ENCODE measurements around the gene TMEM222. TPM values are rescaled to one million over a fixed set of nuclear protein-coding genes. Genes with fewer than 3 reads are reported as not detected.

The TMEM222 gene
- total and polyA plus RNA-seq, 7 experiments from 2014 or later, result 23.7 to 66.1 (median 43.3) TPM

DNA sequence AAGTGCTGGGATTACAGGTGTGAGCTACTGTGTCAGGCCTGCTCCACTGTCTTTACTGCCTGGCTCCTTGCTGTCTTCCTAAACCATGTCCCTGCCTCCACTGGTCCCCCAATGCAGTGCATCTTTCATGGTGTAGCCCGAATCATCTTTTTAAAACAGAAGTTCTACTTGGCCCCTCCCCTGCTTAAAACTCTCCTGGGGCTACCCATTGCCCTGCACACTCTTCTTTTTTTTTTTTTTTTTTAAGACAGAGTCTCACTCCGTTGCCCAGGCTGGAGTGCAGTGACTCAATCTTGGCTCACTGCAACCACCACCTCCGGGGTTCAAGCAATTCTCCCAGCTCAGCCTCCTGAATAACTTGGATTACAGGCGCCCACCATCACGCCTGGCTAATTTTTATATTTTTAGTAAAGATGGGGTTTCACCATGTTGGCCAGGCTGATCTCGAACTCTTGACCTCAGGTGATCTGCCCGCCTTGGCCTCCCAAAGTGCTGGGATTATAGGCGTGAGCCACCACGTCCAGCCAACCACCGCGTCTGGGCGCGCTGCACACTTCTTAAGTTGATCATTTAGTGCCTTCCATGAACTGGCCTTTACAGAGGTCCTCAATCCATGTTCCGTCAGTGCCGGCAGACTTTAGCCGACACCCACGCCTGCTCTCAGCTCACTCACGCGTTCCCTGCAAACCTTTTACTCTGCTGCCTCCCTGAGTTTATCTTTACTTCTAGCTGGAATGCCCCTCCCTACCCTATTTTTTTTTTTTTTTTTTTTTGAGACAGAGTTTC lies 50.3 kb downstream of the TMEM222 start:
- no peak overlapping the region for H3K27ac Mint-ChIP-seq
- POLR2A ChIA-PET, result no interaction called here

DNA sequence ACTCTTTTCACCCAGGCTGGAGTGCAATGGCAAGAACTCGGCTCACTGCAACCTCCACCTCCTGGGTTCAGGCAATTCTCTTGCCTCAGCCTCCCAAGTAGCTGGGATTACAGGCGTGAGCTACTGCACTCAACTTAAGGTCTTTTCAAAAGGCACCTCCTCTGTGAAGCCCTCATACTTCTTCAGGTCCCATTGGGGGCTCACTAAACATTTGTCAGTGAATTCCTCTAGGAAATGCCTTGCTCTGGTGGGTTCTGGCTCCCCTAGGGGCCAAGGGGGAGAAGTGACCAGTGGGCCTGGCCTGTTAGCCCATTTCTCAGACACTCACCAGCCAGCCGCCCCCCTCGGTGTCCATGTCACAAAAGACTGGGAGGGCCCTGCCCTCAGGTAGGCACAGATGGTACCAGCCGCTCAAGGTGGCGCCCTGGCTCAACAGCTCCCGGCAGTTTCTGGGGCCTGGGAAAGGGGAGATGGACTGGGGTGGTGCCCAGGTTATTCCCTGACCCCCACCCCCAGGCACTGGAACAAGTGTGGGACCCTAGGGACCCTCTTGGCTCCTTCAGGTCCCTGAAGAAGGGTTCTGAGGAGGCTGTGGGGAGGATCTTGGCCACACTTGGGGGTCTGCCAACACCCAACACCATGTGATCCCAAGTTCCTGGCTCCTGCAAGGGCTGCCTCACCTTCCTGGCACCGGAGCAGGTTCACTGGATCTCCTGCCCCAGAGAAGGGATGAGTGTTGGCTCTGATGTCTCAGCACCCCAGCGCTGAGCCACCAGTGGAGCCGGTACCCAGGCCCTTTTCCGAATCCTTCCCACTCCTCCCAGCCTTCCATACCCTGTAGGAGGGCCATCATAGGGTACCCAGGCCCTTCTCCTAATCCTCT lies 51.1 kb downstream of the TMEM222 start:
- H3K36me3 Mint-ChIP-seq, result no peaks in the 10 kb centered on the region

More for the DNA sequence above, 50.3 kb downstream of the TMEM222 start:
- DNase-seq (no peak), ATAC-seq (no peak)
- Mint-ChIP-seq H3K9me3 (no peaks in the 10 kb centered on the region), H3K36me3 (no peaks in the 10 kb centered on the region), H3K4me3 (no peak overlapping the region), H3K27me3 (peaks cover 0 to 3% (median 0%) of the 10 kb centered on the region in 5 donors), H3K4me1 (peaks cover 13 to 25% (median 19%) of the 10 kb centered on the region in 7 donors)
- Histone ChIP-seq H3K4me3 (ENCODE audit: low read length) (no peak overlapping the region), H3K9me3 (ENCODE audit: control insufficient read depth in 2 of 3, low read length in 3 of 3) (no peaks in the 10 kb centered on the region), H3K27ac (ENCODE audit: low read depth, low read length) (no peak overlapping the region), H3K4me1 (ENCODE audit: control insufficient read depth in 2 of 2, insufficient read depth in 2 of 2, low read length in 2 of 2) (peaks cover 0 to 4% of the 10 kb centered on the region in 2 donors), H3K27me3 (ENCODE audit: control insufficient read depth in 2 of 2, insufficient read depth in 2 of 2, low read length in 2 of 2) (no peaks in the 10 kb centered on the region), H3K36me3 (ENCODE audit: control insufficient read depth in 2 of 3, insufficient read depth in 3 of 3, low read length in 3 of 3) (no peaks in the 10 kb centered on the region)
- intact Hi-C loops (cut with micrococcal nuclease), result no loop called here
- CTCF ChIA-PET, result interaction anchor here (2.0 to 2.3 kb wide), 2 partner anchors 15 to 40 kb away, joined by 5 to 8 read pairs; no protein-coding TSS in a partner anchor

DNA sequence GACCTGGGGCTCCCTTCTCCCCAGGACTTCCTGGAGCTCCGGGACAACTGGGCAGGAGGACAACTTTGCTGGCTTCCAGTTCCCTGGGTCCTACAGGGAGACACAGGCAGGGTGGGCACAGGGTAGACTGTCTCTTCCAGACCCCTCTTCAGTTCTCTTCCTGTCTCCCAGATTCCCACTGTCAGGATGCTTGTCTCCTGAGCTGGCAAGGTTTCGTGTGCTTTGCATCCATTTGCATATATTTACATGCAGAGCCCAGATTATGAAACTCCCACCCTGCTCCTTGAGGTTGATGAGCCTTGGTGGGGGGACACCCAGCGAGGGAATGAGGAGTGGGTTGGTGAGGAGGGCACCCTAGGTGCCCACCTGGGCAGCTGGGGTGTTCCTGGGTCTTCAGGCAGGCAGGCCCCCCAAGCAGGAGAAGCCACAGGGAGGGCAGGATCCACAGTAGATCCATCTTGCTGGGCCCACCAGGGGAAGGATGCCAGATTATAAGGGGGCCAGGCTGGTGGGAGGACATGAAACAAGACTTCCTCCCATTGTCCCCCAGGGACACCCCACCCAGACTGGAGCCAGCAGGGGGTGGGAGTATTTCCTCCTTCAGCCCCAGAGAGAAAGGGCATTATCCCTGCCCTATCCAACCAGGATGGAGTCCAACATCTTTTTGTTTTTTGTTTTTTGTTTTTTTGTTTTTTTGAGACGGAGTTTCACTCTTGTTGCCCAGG lies 52.6 kb downstream of the TMEM222 start, which contains the start of gene FCN3:
TSS of gene FCN3 (minus strand) at position 463 of the 725 bp plus-strand sequence. CDS start at position 457, 6 bp downstream.
- Histone ChIP-seq H3K4me1 (ENCODE audit: control insufficient read depth in 2 of 2, insufficient read depth in 2 of 2, low read length in 2 of 2) (peaks cover 0 to 3% of the 10 kb centered on the region in 2 donors), H3K36me3 (ENCODE audit: control insufficient read depth in 2 of 3, insufficient read depth in 3 of 3, low read length in 3 of 3) (no peaks in the 10 kb centered on the region), H3K4me3 (ENCODE audit: low read length) (no peak within 1 kb of the TSS), H3K27ac (ENCODE audit: low read depth, low read length) (no peak within 1 kb of the TSS), H3K9me3 (ENCODE audit: control insufficient read depth in 2 of 3, low read length in 3 of 3) (no peaks in the 10 kb centered on the region), H3K27me3 (ENCODE audit: control insufficient read depth in 2 of 2, insufficient read depth in 2 of 2, low read length in 2 of 2) (no peaks in the 10 kb centered on the region)
- DNase-seq, result no peak
- ChIA-PET CTCF (interaction anchor here (0.6 to 0.9 kb wide), 2 partner anchors 16 to 40 kb away, joined by 3 read pairs; no protein-coding TSS in a partner anchor), POLR2A (interaction anchor here (0.6 to 0.7 kb wide), 2 partner anchors 8 to 235 kb away, joined by 3 to 4 read pairs; no protein-coding TSS in a partner anchor)
- Mint-ChIP-seq H3K27ac (peak within 1 kb of the TSS in 2 of 9 donors; percentile 52 to 87), H3K4me1 (peaks cover 4 to 10% (median 8%) of the 10 kb centered on the region in 7 donors), H3K9me3 (no peaks in the 10 kb centered on the region), H3K4me3 (no peak within 1 kb of the TSS), H3K27me3 (peaks cover 0 to 3% (median 0%) of the 10 kb centered on the region in 5 donors), H3K36me3 (no peaks in the 10 kb centered on the region)
- intact Hi-C loops (cut with micrococcal nuclease), result no loop called here
- no peak for ATAC-seq

More for the DNA sequence above, 51.1 kb downstream of the TMEM222 start:
- Histone ChIP-seq H3K27me3 (ENCODE audit: control insufficient read depth in 2 of 2, insufficient read depth in 2 of 2, low read length in 2 of 2) (no peaks in the 10 kb centered on the region), H3K27ac (ENCODE audit: low read depth, low read length) (no peak overlapping the region), H3K4me1 (ENCODE audit: control insufficient read depth in 2 of 2, insufficient read depth in 2 of 2, low read length in 2 of 2) (peaks cover 0 to 4% of the 10 kb centered on the region in 2 donors), H3K9me3 (ENCODE audit: control insufficient read depth in 2 of 3, low read length in 3 of 3) (no peaks in the 10 kb centered on the region), H3K36me3 (ENCODE audit: control insufficient read depth in 2 of 3, insufficient read depth in 3 of 3, low read length in 3 of 3) (no peaks in the 10 kb centered on the region), H3K4me3 (ENCODE audit: low read length) (no peak overlapping the region)
- Mint-ChIP-seq H3K9me3 (no peaks in the 10 kb centered on the region), H3K27me3 (peaks cover 0 to 3% (median 0%) of the 10 kb centered on the region in 5 donors), H3K4me3 (no peak overlapping the region), H3K27ac (peak overlapping the region in 1 of 9 donors; percentile 52), H3K4me1 (peaks cover 13 to 19% (median 14%) of the 10 kb centered on the region in 7 donors)
- DNase-seq, result no peak
- ChIA-PET CTCF (interaction anchor here (2.3 kb wide), 1 partner anchor 16 kb away, joined by 5 read pairs; no protein-coding TSS in a partner anchor), POLR2A (no interaction called here)
- intact Hi-C loops (cut with micrococcal nuclease), result no loop called here
- ATAC-seq, result no peak

DNA sequence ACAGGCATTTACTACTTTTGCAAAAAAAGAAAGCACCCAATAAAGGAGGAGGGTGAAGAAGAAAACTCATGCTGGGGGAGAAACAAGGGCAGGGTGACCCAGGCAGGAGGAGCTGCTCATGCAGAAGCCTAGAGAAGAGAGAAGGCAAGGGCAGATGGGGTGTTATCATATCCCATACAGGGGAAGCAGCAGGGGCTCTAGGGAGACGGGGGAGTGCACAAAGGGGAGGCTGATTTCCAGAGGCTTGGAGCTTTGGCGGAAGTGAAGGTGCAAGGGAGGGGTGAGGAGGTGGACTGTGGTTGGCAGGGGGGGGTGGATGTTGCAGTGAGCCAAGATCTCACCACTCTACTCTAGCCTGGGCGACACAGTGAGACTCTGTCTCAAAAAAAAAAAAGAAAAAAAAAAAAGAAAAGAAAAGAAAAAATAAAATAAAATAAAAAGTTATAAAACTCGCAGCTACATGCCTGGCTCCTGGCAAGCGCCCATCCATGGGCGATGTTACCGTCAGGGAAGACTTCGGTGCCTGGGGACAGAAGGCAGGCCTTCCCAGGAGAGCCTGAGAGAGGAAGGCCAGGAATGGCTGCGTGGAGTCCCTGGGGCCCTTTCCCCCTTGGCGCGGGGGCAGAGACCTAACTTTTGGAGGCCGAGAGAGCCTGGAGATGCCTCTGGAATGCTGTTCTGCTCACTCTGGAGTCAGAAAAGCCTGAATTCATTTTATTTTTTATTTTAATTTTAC lies 56.0 kb downstream of the TMEM222 start:
- Mint-ChIP-seq H3K4me3 (no peak overlapping the region), H3K27ac (no peak overlapping the region), H3K27me3 (peaks cover 0 to 12% (median 0%) of the 10 kb centered on the region in 5 donors), H3K9me3 (no peaks in the 10 kb centered on the region), H3K36me3 (no peaks in the 10 kb centered on the region), H3K4me1 (no peaks in the 10 kb centered on the region)
- no peak for ATAC-seq
- intact Hi-C loops (cut with micrococcal nuclease), result no loop called here
- H3K4me1 ChIP-seq (ENCODE audit: control insufficient read depth in 2 of 2, insufficient read depth in 2 of 2, low read length in 2 of 2), result no peaks in the 10 kb centered on the region
- no peaks in the 10 kb centered on the region for H3K27me3 ChIP-seq (ENCODE audit: control insufficient read depth in 2 of 2, insufficient read depth in 2 of 2, low read length in 2 of 2)
- DNase-seq, result no peak
- no peak overlapping the region for H3K27ac ChIP-seq (ENCODE audit: low read depth, low read length)
- H3K9me3 ChIP-seq (ENCODE audit: control insufficient read depth in 2 of 3, low read length in 3 of 3), result no peaks in the 10 kb centered on the region
- no peak overlapping the region for H3K4me3 ChIP-seq (ENCODE audit: low read length)
- no peaks in the 10 kb centered on the region for H3K36me3 ChIP-seq (ENCODE audit: control insufficient read depth in 2 of 3, insufficient read depth in 3 of 3, low read length in 3 of 3)
- ChIA-PET POLR2A (interaction anchor here (0.9 kb wide), 1 partner anchor 12 kb away, joined by 3 read pairs; no protein-coding TSS in a partner anchor), CTCF (no interaction called here)

DNA sequence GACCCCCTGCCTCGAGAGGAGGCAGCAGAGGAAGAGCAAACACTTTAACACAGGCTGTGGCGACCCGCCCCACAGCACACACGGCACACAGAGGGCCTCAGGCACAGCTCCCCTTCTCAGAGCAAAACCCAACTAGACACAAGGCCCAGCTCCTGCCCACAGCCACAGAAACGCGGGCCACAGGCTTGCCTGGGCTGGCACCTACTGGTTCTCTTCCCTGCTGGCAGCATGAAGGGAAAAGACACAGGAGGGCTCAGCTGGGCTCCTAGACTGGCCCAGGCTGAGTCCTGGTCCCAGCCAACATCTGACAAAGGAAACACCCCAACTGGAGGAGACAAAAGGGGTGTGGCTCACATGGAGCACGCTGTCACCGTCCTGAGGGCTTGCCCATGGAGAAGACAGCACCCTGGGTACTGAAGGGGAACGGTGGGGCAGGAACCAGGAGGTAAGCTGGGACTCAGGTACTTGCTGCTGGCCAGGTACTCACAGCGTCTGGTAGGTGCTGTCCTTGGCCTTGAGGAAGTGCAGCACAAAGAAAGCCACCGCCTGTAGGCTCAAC lies 57.7 kb downstream of the TMEM222 start:
- peaks cover 0 to 5% (median 0%) of the 10 kb centered on the region in 7 donors for H3K4me1 Mint-ChIP-seq
- ChIA-PET CTCF (no interaction called here), POLR2A (no interaction called here)
- DNase-seq (no peak), ATAC-seq (no peak)
- no peak overlapping the region for H3K4me3 ChIP-seq (ENCODE audit: low read length)
- no peaks in the 10 kb centered on the region for H3K9me3 ChIP-seq (ENCODE audit: control insufficient read depth in 2 of 3, low read length in 3 of 3)
- no peak overlapping the region for H3K27ac Mint-ChIP-seq
- no peaks in the 10 kb centered on the region for H3K4me1 ChIP-seq (ENCODE audit: control insufficient read depth in 2 of 2, insufficient read depth in 2 of 2, low read length in 2 of 2)
- no peaks in the 10 kb centered on the region for H3K36me3 ChIP-seq (ENCODE audit: control insufficient read depth in 2 of 3, insufficient read depth in 3 of 3, low read length in 3 of 3)
- peaks cover 0 to 9% (median 0%) of the 10 kb centered on the region in 5 donors for H3K27me3 Mint-ChIP-seq
- no peaks in the 10 kb centered on the region for H3K9me3 Mint-ChIP-seq
- no peaks in the 10 kb centered on the region for H3K27me3 ChIP-seq (ENCODE audit: control insufficient read depth in 2 of 2, insufficient read depth in 2 of 2, low read length in 2 of 2)
- intact Hi-C loops (cut with micrococcal nuclease), result no loop called here
- no peaks in the 10 kb centered on the region for H3K36me3 Mint-ChIP-seq
- no peak overlapping the region for H3K27ac ChIP-seq (ENCODE audit: low read depth, low read length)
- no peak overlapping the region for H3K4me3 Mint-ChIP-seq
